ENCODE data around the gene PLCL2.

The PLCL2 gene

GRCh38 chr3:16884748-16885592, at the start of gene PLCL2:
PLCL2 (plus strand) TSS chr3:16884955; CDS start chr3:16885040, 85 bp downstream.
- Histone ChIP-seq H3K79me2 (ENCODE audit: insufficient read depth, low read length) (no peaks in the 10 kb centered on the region; the same call in 1 of the 2 replicates), H3K9me2 (replicated peaks; ENCODE audit: insufficient read depth, low read length) (no peaks in the 10 kb centered on the region), H3K4me3 (ENCODE audit: insufficient read depth, low read length, poor library complexity, severe bottlenecking) (peak within 1 kb of the TSS; percentile 68), H2AFZ (ENCODE audit: low read depth, low read length, severe bottlenecking) (peak within 1 kb of the TSS; percentile 90), H3K27ac (ENCODE audit: low read depth, low read length) (peak within 1 kb of the TSS; percentile 59), H3K4me2 (ENCODE audit: low read depth, low read length, poor library complexity, severe bottlenecking) (peak within 1 kb of the TSS; percentile 62), H4K20me1 (ENCODE audit: low read depth, low read length) (peaks cover 5% of the 10 kb centered on the region; the same call in 1 of the 2 replicates), H3K9me3 (ENCODE audit: insufficient read depth, low read length) (no peaks in the 10 kb centered on the region), H3F3A (ENCODE audit: insufficient read depth) (peaks cover 6% of the 10 kb centered on the region), H3K27me3 (ENCODE audit: low read length) (no peaks in the 10 kb centered on the region), H3K36me3 (ENCODE audit: low read length) (no peaks in the 10 kb centered on the region), H3K9ac (ENCODE audit: low read length) (peak within 1 kb of the TSS; percentile 66)
- TF ChIP-seq EZH2phosphoT487 (conservative IDR thresholded peaks at IDR 0.05; ENCODE audit: low read length) (no peak), CTCF (IDR thresholded peaks at IDR 0.05; ENCODE audit: insufficient read depth, low read length, poor library complexity, severe bottlenecking) (no peak)

DNA sequence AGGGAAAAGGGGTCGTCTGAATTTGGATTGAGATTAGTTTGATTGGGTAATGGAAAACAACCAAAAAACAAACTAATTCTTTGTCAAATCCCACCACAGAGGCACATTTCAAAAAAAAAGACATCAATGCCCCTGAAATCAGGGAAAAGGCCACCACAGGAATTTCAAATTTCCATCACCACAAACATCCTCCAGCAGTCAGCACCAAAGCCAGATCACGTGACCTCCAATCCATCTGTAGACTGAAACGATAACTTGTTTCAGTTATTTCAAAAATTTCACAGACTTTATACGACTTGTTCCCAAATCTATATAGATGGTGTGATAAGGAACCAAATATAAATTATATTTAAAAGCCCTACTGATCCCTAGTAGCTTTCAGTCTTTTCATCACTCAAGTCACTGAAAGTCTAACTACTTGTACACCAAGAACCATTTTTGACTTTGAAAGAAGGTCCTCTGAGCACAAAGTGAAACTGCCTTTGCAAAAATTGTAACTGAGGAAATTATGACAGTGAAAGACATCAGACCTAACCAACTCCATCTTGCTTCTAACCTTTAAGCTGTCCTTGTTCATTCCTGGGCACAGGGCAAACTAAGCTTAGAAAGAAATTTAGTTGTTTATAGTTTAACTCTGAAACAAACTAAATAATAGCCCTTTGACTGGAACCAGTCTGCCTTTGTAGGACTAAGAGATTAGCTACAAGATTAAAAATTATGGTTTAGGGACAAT, 48.1 kb upstream of the PLCL2 start:
- Histone ChIP-seq H2AFZ (ENCODE audit: low read depth, low read length, severe bottlenecking) (no peak overlapping the region), H3F3A (ENCODE audit: insufficient read depth) (peaks cover 3% of the 10 kb centered on the region), H3K9ac (ENCODE audit: low read length) (no peak overlapping the region), H3K79me2 (ENCODE audit: insufficient read depth, low read length) (no peaks in the 10 kb centered on the region), H3K27me3 (ENCODE audit: low read length) (no peaks in the 10 kb centered on the region), H3K9me3 (ENCODE audit: insufficient read depth, low read length) (no peaks in the 10 kb centered on the region), H3K27ac (ENCODE audit: low read depth, low read length) (no peak overlapping the region), H3K36me3 (ENCODE audit: low read length) (no peaks in the 10 kb centered on the region), H3K9me2 (replicated peaks; ENCODE audit: insufficient read depth, low read length) (no peaks in the 10 kb centered on the region), H3K4me2 (ENCODE audit: low read depth, low read length, poor library complexity, severe bottlenecking) (no peak overlapping the region), H3K4me3 (ENCODE audit: insufficient read depth, low read length, poor library complexity, severe bottlenecking) (no peak overlapping the region), H4K20me1 (ENCODE audit: low read depth, low read length) (no peaks in the 10 kb centered on the region)
- TF ChIP-seq EZH2phosphoT487 (conservative IDR thresholded peaks at IDR 0.05; ENCODE audit: low read length): no peak
- no peak for TF ChIP-seq CTCF (IDR thresholded peaks at IDR 0.05; ENCODE audit: insufficient read depth, low read length, poor library complexity, severe bottlenecking)

DNA sequence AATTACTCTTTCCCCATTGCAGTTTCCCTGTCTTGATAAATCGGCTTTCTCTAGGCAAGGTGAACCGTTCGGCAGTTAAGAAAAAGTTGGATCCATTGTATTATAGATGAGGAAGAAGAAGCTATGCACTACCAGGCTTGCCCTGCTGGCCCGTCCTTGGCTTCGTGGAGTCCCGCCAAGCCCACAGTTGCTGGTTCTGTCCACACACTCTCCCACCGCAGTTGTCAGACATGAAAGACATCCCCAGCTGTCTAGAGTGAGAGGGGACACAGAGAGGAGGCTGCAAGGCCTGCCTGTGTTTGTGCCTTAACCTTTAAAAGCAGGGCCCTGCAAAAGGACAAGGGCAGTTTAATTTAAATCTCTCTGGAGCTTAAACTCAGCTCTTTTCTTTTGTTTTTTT, 47.2 kb upstream of the PLCL2 start:
- Histone ChIP-seq H3K9me2 (replicated peaks; ENCODE audit: insufficient read depth, low read length) (no peaks in the 10 kb centered on the region), H3K27me3 (ENCODE audit: low read length) (no peaks in the 10 kb centered on the region), H3K9me3 (ENCODE audit: insufficient read depth, low read length) (no peaks in the 10 kb centered on the region), H3K79me2 (ENCODE audit: insufficient read depth, low read length) (no peaks in the 10 kb centered on the region), H3K4me3 (ENCODE audit: insufficient read depth, low read length, poor library complexity, severe bottlenecking) (no peak overlapping the region), H4K20me1 (ENCODE audit: low read depth, low read length) (no peaks in the 10 kb centered on the region), H3K9ac (ENCODE audit: low read length) (no peak overlapping the region), H3K4me2 (ENCODE audit: low read depth, low read length, poor library complexity, severe bottlenecking) (no peak overlapping the region), H3K27ac (ENCODE audit: low read depth, low read length) (no peak overlapping the region), H2AFZ (ENCODE audit: low read depth, low read length, severe bottlenecking) (no peak overlapping the region), H3F3A (ENCODE audit: insufficient read depth) (peaks cover 13% of the 10 kb centered on the region), H3K36me3 (ENCODE audit: low read length) (no peaks in the 10 kb centered on the region)
- no peak for TF ChIP-seq EZH2phosphoT487 (conservative IDR thresholded peaks at IDR 0.05; ENCODE audit: low read length)
- no peak for TF ChIP-seq CTCF (IDR thresholded peaks at IDR 0.05; ENCODE audit: insufficient read depth, low read length, poor library complexity, severe bottlenecking)

Measured in SU-DHL-6 (cell line).